NCI-H2107 treated with DMSO at 0.1 percent for 48 hours (cell line): ENCODE data around the gene IL12RB1.
A peak's percentile ranks its signal among the peaks of the same experiment; 100 is the strongest.
"Not testable (repeated sequence)": the region's sequence is repeated elsewhere in the genome, so short reads cannot be mapped to it uniquely, and the experiment has no call there.

Experiments
- DNase-seq: peaks from one replicate; lab custom pipeline; 2025; ENCODE audit not compliant: unreplicated experiment; lab: John Stamatoyannopoulos, UW

Gene IL12RB1

GRCh38 chr19:18090545-18091216 is 3.9 kb upstream of the IL12RB1 start:
- DNase-seq: no peak

- DNase-seq: no peak
Observed at GRCh38 chr19:18089726-18090125, 3.0 kb upstream of the IL12RB1 start.

DNA sequence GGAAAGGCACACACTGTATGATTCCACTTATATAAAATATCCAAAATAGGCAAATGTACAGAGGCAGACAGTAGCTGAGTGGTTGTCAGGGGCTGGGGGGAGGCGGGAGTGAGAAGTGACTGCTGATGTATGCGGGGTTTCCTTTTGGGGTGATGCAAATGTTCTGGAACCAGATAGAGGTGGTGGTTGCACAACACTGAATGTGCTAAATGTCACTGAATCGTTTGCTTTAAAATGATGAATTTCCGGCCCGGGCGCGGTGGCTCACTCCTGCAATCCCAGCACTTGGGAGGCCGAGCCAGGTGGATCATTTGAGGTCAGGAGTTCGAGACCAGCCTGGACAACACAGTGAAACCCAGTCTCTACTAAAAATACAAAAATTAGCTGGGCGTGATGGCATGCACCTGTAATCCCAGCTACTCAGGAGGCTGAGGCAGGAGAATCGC is 2.4 kb upstream of the IL12RB1 start:
- not testable (repeated sequence) for DNase-seq

GRCh38 chr19:18085702-18086457 is 854 bp downstream of the IL12RB1 start:
- DNase-seq: no peak

GRCh38 chr19:18083929-18084684 is 2.6 kb downstream of the IL12RB1 start:
- DNase-seq: no peak

- DNase-seq: no peak
Observed at GRCh38 chr19:18074192-18074591, 12.5 kb downstream of the IL12RB1 start.

GRCh38 chr19:18073197-18073596 is 13.5 kb downstream of the IL12RB1 start:
- DNase-seq: no peak

DNA sequence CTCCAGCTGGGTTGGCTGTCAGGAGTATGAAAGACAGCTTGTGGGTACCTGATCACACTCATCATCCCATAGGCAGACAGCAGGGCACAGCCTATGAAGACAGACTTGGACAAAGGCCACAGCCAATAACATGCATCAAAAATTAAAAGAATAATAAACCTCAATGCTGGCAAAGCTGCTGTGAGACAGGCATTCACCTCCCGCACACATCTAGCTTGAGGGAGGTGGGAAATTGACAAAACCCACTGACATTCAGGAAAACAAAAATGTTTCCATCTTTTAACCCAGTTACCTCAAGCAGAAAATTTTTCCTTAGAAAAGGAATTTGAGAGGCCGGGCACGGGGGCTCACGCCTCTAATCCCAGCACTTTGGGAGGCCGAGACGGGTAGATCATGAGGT is 14.4 kb downstream of the IL12RB1 start:
- DNase-seq: no peak

GRCh38 chr19:18070181-18070580 is 16.6 kb downstream of the IL12RB1 start:
- DNase-seq: no peak

GRCh38 chr19:18069383-18069782 is 17.4 kb downstream of the IL12RB1 start:
- no peak for DNase-seq

DNA sequence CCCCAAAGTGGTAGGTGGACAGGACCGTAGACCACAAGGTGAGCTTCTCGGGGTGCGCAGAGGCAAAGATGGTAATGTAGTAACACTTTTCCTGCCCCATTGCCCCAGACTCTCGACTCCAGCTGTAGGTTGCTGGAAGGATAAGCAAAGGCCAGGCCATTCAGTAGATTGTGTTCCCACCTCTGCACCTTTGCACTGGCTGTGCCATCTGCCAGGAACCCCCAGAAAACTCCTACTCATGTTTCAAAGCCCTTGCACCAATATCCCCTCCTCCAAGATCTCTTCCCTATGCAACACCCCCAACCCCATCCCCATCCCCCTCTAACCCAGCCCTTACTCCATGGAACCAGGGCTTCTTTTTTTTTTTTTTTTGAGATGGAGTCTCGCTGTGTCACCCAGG is 18.3 kb downstream of the IL12RB1 start:
- DNase-seq: no peak

- DNase-seq: no peak
Observed at GRCh38 chr19:18065173-18065495, 21.6 kb downstream of the IL12RB1 start.

GRCh38 chr19:18063463-18063862 is 23.3 kb downstream of the IL12RB1 start:
- DNase-seq: no peak

DNA sequence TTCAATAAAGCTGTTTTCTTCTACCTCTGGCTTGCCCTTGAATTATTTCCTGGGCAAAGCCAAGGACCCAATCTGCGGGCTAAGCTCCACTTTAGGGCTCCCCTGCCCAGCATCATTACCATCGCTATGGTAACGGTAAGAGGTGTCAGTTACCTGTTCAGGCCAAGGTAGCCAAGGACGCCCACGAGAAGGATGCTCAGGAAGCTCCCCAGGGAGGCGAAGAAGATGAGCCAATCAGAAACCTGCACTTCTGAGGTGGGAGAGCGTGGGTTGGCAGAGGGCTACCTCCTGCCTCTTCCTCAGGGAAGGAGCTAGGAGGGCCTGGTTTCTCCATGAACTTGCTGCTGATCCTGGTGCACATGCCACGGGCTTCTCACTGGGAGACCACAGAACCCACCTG is 24.7 kb downstream of the IL12RB1 start:
- peak; percentile 10 for DNase-seq

DNA sequence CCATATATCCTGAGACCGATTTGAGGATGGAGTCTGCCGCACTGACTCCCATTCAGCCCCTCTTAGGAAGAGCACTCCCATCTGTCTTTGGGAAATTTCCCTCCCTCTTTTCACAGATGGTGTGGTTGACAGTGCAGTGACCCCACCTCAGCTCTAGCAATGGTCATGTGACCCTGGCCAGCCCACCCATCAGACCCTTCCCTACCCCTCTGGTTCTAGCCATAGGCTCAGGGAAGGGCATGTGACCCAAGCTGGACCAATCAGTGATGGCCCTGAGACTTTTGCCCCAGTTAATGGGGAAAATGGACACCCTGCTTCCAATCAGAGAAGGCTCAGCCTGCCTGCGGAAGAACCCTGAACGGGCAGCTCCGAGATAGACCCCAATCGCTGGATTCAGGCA is 26.3 kb downstream of the IL12RB1 start:
- DNase-seq: no peak

- no peak for DNase-seq
Observed at GRCh38 chr19:18059902-18060301, 26.8 kb downstream of the IL12RB1 start.

DNA sequence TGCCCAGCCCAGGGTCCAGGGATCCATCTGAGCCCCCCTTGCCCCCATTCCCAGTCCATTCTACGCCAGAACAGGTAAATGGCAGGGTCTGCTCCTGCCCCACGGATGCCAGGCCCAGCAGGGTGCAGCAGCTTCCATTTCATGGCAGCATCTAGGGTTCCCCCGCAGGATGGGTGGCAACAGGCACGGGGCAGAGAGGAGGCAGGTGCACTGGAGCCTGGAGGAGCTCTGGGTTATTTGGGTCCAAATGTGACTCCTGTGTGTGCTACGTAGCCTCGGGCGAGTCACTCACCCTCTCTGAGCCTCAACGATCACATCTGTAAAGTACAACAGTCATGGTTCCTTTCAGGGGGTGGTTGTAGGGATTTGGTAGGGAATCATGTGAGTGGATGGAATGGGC is 27.4 kb downstream of the IL12RB1 start:
- DNase-seq: no peak

DNA sequence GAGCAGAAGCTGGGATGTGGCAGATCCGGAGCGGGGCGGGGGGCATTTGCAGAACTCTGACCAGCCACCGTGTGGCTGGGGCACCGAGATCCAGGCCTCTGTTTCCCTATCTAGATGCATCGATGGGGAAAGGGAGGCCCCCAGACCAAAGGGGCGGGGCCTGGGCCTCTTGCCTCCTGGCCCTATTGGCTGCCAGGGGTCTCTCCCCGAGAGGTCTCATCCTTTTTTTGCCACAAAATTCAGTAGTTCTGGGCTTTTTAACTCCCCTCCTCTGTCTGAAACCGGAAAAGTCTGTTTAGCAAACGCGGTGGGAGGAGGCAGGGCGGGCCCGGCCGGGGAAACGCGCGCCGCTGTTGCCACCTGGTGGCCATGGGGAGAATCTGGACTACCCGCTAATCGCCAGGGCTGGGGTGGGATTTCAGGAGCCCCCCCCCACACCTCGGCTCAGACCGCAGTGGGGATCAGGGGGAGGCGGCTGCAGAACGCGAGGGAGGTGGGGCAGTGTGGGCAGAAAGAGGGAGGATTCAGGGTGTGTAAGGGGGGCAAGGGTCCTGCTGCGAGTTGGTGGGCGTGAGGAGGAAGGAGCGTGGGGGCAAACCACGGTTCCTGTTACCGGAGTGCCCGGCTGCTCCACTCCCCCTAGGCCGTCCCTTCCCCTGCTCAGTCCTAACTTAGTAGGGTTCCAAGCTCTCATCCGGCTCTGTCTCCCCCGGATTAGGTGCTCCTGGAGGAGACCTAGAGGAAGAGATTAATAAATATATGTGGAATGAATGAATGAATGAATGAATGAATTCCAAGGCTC is 28.3 kb downstream of the IL12RB1 start:
- DNase-seq: peak; percentile 21

GRCh38 chr19:18057557-18057956 is 29.2 kb downstream of the IL12RB1 start:
- no peak for DNase-seq

DNA sequence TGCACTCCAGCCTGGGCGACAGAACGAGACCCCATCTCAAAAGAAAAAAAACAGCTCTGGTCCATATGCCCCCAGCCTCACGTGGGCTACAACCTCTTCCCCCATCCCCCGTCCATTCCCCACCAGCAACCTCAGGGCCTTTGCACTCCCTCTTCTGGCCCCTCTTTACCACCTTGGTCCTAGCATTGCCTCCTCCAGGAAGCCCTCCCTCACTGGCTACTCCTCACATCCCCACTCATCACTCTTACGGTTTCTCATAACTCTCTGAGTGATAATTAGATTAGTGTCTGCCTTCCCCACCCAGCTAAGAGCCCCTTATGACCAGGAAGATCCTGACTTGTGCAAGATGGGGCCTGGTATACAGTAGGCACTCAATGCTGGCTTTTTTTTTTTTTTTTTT is 30.8 kb downstream of the IL12RB1 start:
- DNase-seq: no peak

DNA sequence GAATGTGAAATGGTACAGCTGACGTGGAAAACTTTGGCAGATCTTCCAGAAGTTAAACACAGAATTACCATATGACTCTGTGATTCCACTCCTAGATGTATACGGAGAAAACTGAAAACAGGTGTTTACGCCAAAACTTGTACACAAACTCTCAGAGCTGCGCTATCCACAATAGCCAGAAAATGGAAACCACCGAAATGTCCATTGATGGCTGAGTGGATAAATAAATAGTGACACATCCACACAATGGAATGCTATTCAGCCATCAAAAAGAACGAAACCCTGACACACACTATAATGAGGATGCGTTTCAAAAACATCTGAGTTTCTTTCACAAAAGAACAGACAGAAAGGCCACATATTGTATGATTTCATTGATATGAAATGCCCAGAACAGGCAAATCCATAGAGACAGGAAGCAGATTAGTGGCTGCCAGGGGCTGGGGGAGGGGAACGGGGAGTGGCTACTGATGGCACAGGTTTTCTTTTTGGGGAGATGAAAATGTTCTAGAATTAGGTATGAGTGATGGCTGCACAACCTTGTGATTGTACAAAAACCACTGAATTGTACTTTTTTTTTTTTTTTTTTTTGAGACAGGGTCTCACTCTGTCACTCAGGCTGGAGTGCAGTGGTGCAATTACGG is 33.0 kb downstream of the IL12RB1 start:
- no peak for DNase-seq
